ENCODE results near the gene CCDC192. TPM values are rescaled to one million over a fixed set of nuclear protein-coding genes. Genes with fewer than 3 reads are reported as not detected.

Gene CCDC192
- total and polyA plus RNA-seq, 2 experiments from 2014 or later = 0.40 TPM; not detected in 1

GRCh38 chr5:127980843-127981242, 277.7 kb downstream of the CCDC192 start:
- H3K27ac Mint-ChIP-seq = no peak overlapping the region
- H3K4me1 Mint-ChIP-seq = peaks cover 17% of the 10 kb centered on the region; the same call in 2 of the 3 replicates
- no peaks in the 10 kb centered on the region for H3K79me2 ChIP-seq (replicated peaks; ENCODE audit: insufficient read depth)
- no peak for ATAC-seq
- no peak overlapping the region for H3K27ac ChIP-seq (ENCODE audit: low read depth)
- no peak overlapping the region; the same call in 1 of the 2 replicates for H3K4me2 ChIP-seq
- no peaks in the 10 kb centered on the region for H3K9me3 Mint-ChIP-seq
- no peaks in the 10 kb centered on the region for H3K9me2 ChIP-seq (ENCODE audit: insufficient read depth)
- no peaks in the 10 kb centered on the region for H3F3A ChIP-seq (replicated peaks; ENCODE audit: low read depth)
- TF ChIP-seq, protein P1, sequence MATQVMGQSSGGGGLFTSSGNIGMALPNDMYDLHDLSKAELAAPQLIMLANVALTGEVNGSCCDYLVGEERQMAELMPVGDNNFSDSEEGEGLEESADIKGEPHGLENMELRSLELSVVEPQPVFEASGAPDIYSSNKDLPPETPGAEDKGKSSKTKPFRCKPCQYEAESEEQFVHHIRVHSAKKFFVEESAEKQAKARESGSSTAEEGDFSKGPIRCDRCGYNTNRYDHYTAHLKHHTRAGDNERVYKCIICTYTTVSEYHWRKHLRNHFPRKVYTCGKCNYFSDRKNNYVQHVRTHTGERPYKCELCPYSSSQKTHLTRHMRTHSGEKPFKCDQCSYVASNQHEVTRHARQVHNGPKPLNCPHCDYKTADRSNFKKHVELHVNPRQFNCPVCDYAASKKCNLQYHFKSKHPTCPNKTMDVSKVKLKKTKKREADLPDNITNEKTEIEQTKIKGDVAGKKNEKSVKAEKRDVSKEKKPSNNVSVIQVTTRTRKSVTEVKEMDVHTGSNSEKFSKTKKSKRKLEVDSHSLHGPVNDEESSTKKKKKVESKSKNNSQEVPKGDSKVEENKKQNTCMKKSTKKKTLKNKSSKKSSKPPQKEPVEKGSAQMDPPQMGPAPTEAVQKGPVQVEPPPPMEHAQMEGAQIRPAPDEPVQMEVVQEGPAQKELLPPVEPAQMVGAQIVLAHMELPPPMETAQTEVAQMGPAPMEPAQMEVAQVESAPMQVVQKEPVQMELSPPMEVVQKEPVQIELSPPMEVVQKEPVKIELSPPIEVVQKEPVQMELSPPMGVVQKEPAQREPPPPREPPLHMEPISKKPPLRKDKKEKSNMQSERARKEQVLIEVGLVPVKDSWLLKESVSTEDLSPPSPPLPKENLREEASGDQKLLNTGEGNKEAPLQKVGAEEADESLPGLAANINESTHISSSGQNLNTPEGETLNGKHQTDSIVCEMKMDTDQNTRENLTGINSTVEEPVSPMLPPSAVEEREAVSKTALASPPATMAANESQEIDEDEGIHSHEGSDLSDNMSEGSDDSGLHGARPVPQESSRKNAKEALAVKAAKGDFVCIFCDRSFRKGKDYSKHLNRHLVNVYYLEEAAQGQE (IDR thresholded peaks at IDR 0.05; ENCODE audit: unreplicated experiment) = no peak
- TF ChIP-seq ZNF114 (CRISPR knock-in tag; IDR thresholded peaks at IDR 0.05) = no peak
- no peak for TF ChIP-seq ZNF331 (CRISPR knock-in tag; IDR thresholded peaks at IDR 0.05; ENCODE audit: low read depth)
- no peak for TF ChIP-seq STAT1 (IDR thresholded peaks at IDR 0.05; ENCODE audit: unreplicated experiment)
- no peak for TF ChIP-seq CTCF (conservative IDR thresholded peaks at IDR 0.05; ENCODE audit: low read depth in 2 of 2)
- TF ChIP-seq EZH2 (IDR thresholded peaks at IDR 0.05; ENCODE audit: low read depth, unreplicated experiment) = no peak
- no peak for TF ChIP-seq JUNB (IDR thresholded peaks at IDR 0.05; ENCODE audit: unreplicated experiment)
- TF ChIP-seq ZNF462 (CRISPR knock-in tag; IDR thresholded peaks at IDR 0.05) = no peak
- TF ChIP-seq ETS1 (IDR thresholded peaks at IDR 0.05) = no peak
- TF ChIP-seq NANOG (IDR thresholded peaks at IDR 0.05; ENCODE audit: borderline replicate concordance) = no peak
- TF ChIP-seq CREB1 (CRISPR knock-in tag; IDR thresholded peaks at IDR 0.05; ENCODE audit: low read depth) = no peak
- no peak for TF ChIP-seq POLR2AphosphoS5 (IDR thresholded peaks at IDR 0.05; ENCODE audit: low read depth)
- TF ChIP-seq EZH2phosphoT487 (IDR thresholded peaks at IDR 0.05; ENCODE audit: unreplicated experiment) = no peak
- H2AFZ ChIP-seq = no peak overlapping the region
- peaks cover 9% of the 10 kb centered on the region for H3K4me1 ChIP-seq (ENCODE audit: insufficient read depth)
- H3K4me3 Mint-ChIP-seq = no peak overlapping the region
- no peaks in the 10 kb centered on the region for H3K36me3 ChIP-seq (ENCODE audit: insufficient read depth)
- no peak for DNase-seq (ENCODE audit: low spot score)
- H3K4me3 ChIP-seq = no peak overlapping the region
- H3K27me3 Mint-ChIP-seq (ENCODE audit: insufficient read depth, low read depth, poor library complexity) = peaks cover 3% of the 10 kb centered on the region
- no peaks in the 10 kb centered on the region for H3K36me3 Mint-ChIP-seq (ENCODE audit: low read depth)
- H3K27me3 ChIP-seq (ENCODE audit: insufficient read depth) = no peaks in the 10 kb centered on the region
- H4K20me1 ChIP-seq (replicated peaks; ENCODE audit: insufficient read depth) = no peaks in the 10 kb centered on the region
